AML-193 (cell line): ENCODE results near the gene SQSTM1.

Source experiments
- DNase-seq, 2 experiments: peaks; one replicate each; lab custom pipeline; 2025; lab: John Stamatoyannopoulos, UW

The SQSTM1 gene

DNA sequence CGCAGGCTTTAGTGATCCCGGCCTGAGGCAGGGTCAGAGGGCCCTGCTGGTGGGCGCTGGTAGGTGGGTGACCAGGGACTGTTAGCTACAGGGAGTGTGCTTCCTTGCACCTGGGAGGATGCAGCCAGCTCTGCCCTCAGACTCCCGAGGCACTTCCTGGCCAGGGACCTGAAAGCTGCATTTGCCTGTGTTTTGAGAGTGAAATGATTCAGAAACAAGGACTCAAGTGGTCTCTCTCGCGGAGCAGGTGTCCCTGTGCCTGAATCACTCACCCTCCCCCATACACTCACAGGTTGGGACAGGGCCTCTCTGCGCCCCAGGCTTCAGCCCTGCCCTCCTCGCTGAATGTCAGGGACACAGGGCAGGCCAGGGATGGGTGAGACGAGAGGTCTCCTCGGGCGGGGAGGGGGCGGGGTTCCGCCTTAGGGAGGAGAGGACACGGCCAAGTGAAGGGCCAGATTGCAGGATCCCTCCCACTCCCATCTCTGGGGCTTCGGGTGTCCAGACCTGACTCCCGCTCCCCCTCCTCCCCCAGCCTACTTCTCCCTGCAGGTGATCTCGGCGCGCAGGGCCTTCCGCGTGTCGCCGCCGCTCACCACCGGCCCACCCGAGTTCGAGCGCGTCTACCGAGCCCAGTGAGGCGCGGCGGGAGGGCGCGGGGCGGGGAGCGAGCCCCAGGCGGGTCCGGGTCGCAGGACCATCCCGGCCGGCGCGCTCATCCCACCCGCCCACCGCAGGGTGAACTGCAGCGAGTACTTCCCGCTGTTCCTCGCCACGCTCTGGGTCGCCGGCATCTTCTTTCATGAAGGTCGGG lies 25.4 kb upstream of the SQSTM1 start:
- DNase-seq: no peak

DNA sequence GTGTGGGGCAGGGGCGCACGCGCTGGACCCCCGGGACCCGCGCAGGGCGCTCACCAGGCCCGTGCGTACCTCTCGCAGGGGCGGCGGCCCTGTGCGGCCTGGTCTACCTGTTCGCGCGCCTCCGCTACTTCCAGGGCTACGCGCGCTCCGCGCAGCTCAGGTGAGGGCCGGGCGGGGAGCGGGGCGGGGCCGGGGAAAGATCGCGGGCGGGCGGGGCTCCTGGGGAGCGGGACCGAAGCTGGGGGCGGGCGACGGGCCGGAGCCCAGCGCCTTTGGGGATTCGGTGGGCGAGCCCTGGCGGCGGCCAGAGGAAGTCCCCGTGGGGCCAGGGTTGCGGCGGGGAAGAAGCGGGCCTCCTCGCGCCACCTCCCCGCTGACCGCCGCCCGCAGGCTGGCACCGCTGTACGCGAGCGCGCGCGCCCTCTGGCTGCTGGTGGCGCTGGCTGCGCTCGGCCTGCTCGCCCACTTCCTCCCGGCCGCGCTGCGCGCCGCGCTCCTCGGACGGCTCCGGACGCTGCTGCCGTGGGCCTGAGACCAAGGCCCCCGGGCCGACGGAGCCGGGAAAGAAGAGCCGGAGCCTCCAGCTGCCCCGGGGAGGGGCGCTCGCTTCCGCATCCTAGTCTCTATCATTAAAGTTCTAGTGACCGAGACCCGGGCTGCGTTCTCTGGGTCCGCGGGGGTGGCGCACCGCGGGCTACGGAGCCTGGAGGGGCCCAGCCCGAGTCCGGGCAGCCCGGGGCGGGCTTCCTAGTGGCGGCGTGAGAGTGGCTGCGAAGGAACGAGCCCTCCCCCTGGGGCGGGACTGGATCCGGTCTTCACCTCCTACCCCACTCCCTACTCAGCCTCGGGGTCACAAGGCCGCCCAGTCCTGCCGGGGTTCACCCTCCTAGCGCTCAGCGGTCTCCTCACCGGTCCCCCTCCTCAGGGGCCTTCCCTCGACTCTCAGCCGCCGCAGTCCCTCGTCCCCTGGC lies 24.6 kb upstream of the SQSTM1 start:
- peak; percentile 70 to 71 for DNase-seq

GRCh38 chr5:179796877-179797608 lies 23.7 kb upstream of the SQSTM1 start:
- no peak for DNase-seq

DNA sequence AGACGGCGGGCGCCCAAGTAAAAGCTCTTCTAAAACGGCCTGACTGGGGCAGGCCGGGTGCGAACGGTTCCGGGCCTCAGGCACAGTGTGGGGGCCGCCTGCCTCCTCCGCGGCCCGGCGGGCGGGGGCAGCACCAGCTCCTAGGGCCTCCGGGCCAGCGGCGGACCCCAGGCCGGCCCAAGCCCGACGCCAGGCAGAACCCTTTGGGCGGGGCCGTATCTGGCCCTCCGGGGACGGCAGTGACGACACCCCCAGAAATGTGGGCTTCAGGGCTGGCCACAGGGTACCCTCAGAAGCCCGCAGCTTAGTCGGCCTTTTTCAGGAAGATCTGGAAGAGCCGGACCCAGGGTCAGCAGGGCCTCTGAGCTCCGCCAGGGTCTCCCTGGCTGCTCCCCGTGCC lies 23.0 kb upstream of the SQSTM1 start:
- DNase-seq: no peak

- DNase-seq: no peak
Measured at GRCh38 chr5:179798144-179798770, 22.4 kb upstream of the SQSTM1 start.

DNA sequence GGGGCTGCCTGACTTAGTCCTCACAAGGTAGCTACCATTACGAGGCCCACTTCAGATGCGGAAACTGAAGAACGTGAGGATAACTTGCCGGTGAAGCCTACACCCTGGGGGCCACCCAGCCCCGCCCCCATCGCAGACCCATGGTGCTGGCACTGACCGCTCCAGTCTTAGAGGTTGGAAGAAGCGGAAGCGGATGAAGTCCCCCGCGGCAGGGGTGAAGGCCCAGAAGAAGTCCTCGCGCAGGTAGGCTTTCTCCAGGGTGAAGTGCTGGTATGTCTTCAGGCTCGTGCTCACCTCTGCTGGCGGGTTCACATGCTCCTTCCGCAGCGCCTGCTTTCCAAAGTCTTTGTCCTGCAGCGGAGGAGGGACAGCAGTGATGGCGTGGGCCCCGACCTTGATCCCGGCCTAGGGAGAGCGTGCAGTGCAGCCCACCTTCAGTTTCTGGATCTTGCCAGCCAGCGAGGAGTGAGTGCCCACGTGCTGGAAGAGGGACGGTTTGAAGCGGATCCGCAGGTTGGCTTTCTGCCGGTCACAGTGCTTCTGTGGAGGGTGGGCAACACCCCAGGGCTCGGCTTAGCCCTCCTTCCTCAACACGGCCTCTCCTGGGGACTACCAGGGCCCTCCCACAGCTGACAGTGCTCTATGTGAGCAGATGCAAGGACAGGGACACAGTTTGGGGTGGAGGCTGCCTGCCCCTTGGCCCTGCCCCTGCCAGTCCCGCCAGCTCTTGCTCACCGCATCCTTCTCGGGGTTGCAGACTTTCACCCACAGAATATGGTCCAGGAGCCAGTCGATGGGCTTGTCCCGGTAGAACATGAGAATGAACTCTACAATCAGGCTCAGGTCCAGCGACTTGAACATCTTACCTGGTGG lies 21.7 kb upstream of the SQSTM1 start:
- no peak for DNase-seq

DNA sequence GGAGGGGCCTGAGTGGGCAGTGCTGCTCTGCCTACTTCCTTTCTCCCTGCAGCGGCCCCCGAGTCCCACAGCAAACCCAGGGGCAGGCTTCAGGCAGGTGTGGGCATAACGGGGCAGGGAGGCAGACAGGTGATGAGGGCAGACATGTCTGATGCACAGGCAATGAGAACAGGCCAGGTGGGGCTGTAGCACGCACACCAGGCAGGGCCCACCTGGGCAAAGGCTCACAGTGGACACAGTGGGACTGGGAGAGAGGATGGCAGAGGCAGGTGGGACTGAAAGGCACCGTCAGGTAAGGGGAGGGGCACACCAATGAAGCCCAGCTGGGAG lies 21.1 kb upstream of the SQSTM1 start:
- no peak for DNase-seq

DNA sequence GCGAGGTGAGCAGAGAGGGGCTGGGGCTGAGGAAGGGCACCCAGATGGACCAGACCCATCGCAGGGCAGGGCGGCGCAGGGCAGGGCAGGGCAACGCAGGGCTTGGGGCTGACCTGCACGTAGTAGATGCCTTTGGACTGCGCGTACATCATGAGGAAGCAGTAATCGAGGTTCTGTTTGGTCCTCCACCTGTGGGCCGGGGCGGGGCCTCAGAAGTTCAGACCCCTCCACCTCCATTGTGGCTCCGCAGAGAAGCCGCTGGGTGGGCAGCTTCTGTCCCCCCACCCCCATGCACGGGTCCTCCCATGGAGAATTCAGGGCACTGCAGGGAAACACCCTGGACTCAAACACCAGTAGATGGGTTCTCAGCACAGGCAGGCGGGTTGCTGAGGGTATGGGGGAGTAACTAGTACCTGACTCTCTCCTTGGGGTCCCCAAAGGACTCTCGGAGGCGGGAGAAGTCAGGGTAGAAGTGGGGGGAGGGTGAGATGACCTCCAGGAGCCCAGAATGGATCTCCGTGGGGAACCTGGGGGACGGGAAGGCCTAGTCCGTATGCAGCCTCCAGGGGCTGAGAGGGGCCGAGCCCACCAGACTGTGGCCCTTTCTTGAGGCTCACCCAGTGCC lies 20.5 kb upstream of the SQSTM1 start:
- no peak for DNase-seq

DNA sequence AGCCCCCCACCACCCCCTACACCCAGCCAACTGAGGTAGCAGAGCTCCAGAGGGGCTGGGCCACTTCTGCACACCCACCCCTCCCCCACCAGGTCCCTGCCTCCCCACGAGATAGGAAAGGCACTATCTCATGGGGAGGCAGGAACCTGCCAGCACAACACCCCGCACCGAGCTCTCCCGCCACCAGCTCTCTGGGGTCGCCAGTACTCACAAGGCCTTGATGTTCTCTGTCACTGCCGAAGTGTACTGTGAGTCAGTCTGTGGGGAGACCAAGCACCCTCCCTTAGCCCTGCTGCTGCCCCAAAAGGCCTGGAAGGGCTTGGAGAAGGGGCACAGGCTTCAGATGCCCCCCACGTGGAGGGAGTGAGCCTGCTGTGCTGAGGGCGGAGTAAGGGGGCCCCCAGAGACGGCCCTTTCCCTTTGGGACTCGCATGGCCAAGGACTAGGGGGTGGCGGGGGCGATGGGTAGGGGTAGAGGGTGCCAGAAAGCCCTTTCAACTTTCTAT lies 20.0 kb upstream of the SQSTM1 start:
- DNase-seq: no peak

- no peak for DNase-seq
Measured at GRCh38 chr5:179801304-179802206, 19.1 kb upstream of the SQSTM1 start.

- no peak for DNase-seq
Measured at GRCh38 chr5:179802207-179802883, 18.4 kb upstream of the SQSTM1 start.

- DNase-seq: no peak
Measured at GRCh38 chr5:179802950-179803562, 17.6 kb upstream of the SQSTM1 start.

DNA sequence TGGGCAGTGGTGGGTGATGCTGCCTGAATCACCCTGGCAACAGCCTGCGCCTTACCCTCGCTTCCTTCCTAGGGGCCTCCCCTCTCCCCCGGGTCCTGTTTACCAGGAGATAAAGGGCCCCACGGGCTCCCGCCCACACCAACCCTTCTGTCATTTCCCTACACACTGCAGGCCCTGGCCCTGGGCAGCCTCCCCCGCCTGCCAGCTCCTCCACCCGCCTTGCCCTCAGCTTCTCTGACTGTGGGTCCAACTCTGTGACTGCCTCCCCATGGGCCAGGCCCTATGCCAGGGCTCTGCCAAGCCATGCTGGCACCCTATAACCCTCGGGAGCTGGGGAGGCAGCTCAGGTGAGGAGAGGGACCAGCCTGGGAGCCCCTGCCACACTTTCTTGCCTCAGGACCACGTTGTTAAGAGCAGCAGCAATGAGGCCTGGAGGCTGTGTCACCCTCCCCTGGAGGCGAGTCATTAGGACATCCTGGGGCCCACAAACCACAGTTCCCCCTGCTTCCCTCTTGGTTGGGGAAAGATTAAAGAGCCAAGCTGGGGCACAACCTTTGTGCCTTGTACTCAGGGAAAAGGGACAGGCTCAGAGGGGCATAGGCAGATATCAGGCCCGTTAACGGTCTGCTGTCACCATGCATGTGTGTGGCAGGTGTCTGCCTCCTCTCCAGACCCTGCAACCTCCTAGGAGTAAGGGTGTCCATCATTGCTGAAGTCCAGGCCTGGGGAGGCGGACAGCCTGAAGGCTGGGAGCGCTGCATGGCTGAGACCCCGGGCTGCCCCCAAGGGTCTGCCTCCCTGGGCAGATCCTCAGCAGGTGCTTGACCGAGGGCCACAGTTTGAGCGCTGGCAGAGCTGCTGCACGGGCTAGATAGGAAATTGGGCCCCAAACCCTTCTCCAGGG lies 16.8 kb upstream of the SQSTM1 start:
- DNase-seq: peak; percentile 76 to 79

- no peak for DNase-seq
Measured at GRCh38 chr5:179804555-179804947, 16.2 kb upstream of the SQSTM1 start.

DNA sequence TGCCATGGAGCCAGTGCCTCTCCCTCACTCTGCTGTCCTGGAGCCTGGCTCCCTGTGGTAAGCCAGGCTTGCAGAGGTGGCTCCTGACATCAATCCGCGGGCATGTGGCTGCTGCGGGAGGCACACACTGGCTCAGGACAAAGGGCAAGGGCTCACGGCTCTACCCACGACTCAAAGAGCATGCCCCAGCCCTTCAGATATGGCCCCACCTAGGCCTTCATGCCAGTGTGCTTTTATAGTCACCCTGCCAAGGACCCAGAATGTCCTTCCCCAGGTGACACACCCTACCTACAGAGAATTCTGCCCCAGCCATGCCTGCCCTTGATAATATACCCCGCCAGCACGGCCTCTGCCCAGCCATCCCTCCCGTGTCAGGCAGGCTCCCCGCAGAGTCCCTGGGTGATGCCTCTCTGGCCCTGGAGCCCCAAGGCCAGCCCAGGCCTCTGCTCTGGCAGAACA lies 15.6 kb upstream of the SQSTM1 start:
- DNase-seq: no peak

- peak; percentile 22 to 24 for DNase-seq
Measured at GRCh38 chr5:179805529-179806249, 15.0 kb upstream of the SQSTM1 start.
